K562 (cell line): Measurements from ENCODE around the gene SGK1. TPM values are rescaled to one million over a fixed set of nuclear protein-coding genes. Genes with fewer than 3 reads are reported as not detected.
A peak's percentile ranks its signal among the peaks of the same experiment; 100 is the strongest.

Source experiments
- ATAC-seq: fragments of 200-7000 bp; cut with Tn5 transposase; 3 replicates; pipeline ENCODE4 v1.9.1; 2020; ENCODE audit warnings: moderate library complexity
- BruUV-seq: library from RNA; stranded (reverse); fragments of 400-500 nt; replicated peaks from 2 replicates; lab custom pipeline; 2021; lab: Mats Ljungman, UMichigan
- CTCF ChIA-PET: fragments of 300-600 bp; formaldehyde crosslinking; extraction: SDS; loops from one replicate; lab custom pipeline; 2021; ENCODE audit warnings: low intra/inter-chr PET ratio; lab: Yijun Ruan, JAX
- POLR2A ChIA-PET: fragments of 300-600, 350-650 bp; sonication (Branson Sonifier 250); formaldehyde crosslinking; extraction: SDS; loops from one replicate; lab custom pipeline; 2021; ENCODE audit warnings: antibody characterized with exemption, inconsistent platforms; lab: Yijun Ruan, JAX
- DNase-seq, 4 experiments: peaks; one replicate each; pipeline versions ENCODE4 v3.0.0 to v3.0.0-alpha.2; 2011 to 2018; ENCODE audit warnings: low spot score in 3 of 4, mixed read lengths in 3 of 4; ENCODE audit errors: extremely low read depth in 1 of 4
- FAIRE-seq: peaks from 2 replicates; lab custom pipeline; 2011; peaks lifted over from hg19 to GRCh38; lab: Jason Lieb, UNC
- H2AFZ ChIP-seq: 2 replicates; pipeline ENCODE4 v1.6.0; 2011; ENCODE audit warnings: low read depth, low read length, control low read depth, inconsistent platforms
- H3K27ac ChIP-seq: fragments of 200-600 bp; 3 replicates; pipeline ENCODE4 v1.8.0; 2011; ENCODE audit warnings: low read depth, mild to moderate bottlenecking, control low read depth, inconsistent platforms, low read length, moderate library complexity, mixed read lengths; ENCODE audit errors: extremely low read depth
- H3K27me3 ChIP-seq, 2 experiments: fragments of 300-600 bp in 1 of 2; 2 replicates in 1 of 2; 3 replicates in 1 of 2; pipeline versions ENCODE4 v1.6.0 to v1.8.0; 2011; ENCODE audit warnings: inconsistent platforms in 2 of 2, low read length in 2 of 2, mild to moderate bottlenecking in 1 of 2, mixed read lengths in 1 of 2, moderate library complexity in 1 of 2; ENCODE audit not compliant: control insufficient read depth in 2 of 2, insufficient read depth in 2 of 2
- H3K36me3 ChIP-seq: fragments of 300-600 bp; 3 replicates; pipeline ENCODE4 v1.8.0; 2011; ENCODE audit warnings: mild to moderate bottlenecking, low read length, inconsistent platforms; ENCODE audit not compliant: control insufficient read depth, insufficient read depth
- H3K4me1 ChIP-seq, 2 experiments: fragments of 200-600 bp in 1 of 2; replicated peaks in 1 of 2; 2 replicates in 1 of 2; 3 replicates in 1 of 2; pipeline versions ENCODE4 v1.5.1 to v1.8.0; 2011; ENCODE audit warnings: inconsistent platforms in 2 of 2, low read length in 2 of 2, mild to moderate bottlenecking in 1 of 2, mixed read lengths in 1 of 2, moderate library complexity in 1 of 2; ENCODE audit not compliant: control insufficient read depth in 2 of 2, insufficient read depth in 2 of 2
- H3K4me2 ChIP-seq: 2 replicates; pipeline ENCODE4 v1.6.1; 2011; ENCODE audit warnings: low read length, control low read depth, inconsistent platforms, mixed read lengths; ENCODE audit not compliant: insufficient read depth
- H3K4me3 ChIP-seq: fragments of 200-600 bp; sonication (generic), shearing (Covaris generic); 2 replicates; pipeline ENCODE4 v1.5.1; 2016; ENCODE audit warnings: control low read depth, inconsistent platforms
- H3K79me2 ChIP-seq: fragments of 200-600 bp; 3 replicates; pipeline ENCODE4 v1.8.0; 2011; ENCODE audit warnings: low read length, inconsistent platforms; ENCODE audit not compliant: control insufficient read depth, insufficient read depth
- H3K9ac ChIP-seq, 2 experiments: 2 replicates each; pipeline versions ENCODE4 v1.6.0 to v1.6.1; 2011; ENCODE audit warnings: low read depth in 2 of 2, low read length in 2 of 2, control low read depth in 1 of 2, inconsistent platforms in 1 of 2, mild to moderate bottlenecking in 1 of 2, mixed read lengths in 1 of 2; ENCODE audit not compliant: insufficient read depth in 1 of 2
- H3K9me1 ChIP-seq: one replicate; pipeline ENCODE4 v1.6.0; 2011; ENCODE audit warnings: inconsistent platforms, mild to moderate bottlenecking, low read length, moderate library complexity; ENCODE audit not compliant: control insufficient read depth, insufficient read depth
- H3K9me3 ChIP-seq: replicated peaks from 2 replicates; pipeline ENCODE4 v1.5.1; 2011; ENCODE audit warnings: low read depth, low read length, inconsistent platforms; ENCODE audit not compliant: control insufficient read depth, insufficient read depth
- H4K20me1 ChIP-seq: replicated peaks from 2 replicates; pipeline ENCODE4 v1.6.1; 2011; ENCODE audit warnings: low read length, inconsistent platforms, mixed read lengths; ENCODE audit not compliant: control insufficient read depth, insufficient read depth
- BMI1 ChIP-seq: fragments of 150-350 bp; IDR thresholded peaks from 2 replicates; pipeline ENCODE4 v1.6.1; 2014; ENCODE audit warnings: low read length
- HOXB6 ChIP-seq: fragments of 250-450 bp; sonication (Bioruptor Pico); IDR thresholded peaks from 2 replicates; pipeline ENCODE4 v1.5.1; 2022; ENCODE audit warnings: mild to moderate bottlenecking, borderline replicate concordance
- WGBS: fragments of 100-300 bp; shearing (Covaris generic); methylation state at CpG from one replicate; pipeline ENCODE4 v1.1.6; 2016; ENCODE audit warnings: low coverage, mixed read lengths; ENCODE audit not compliant: insufficient coverage; ENCODE audit errors: missing lambda C conversion rate; 5-methylcytosine and 5-hydroxymethylcytosine counted together
- in situ Hi-C: fragments of 300-500 bp; cut with MboI; formaldehyde crosslinking; loops from 4 replicates; pipeline ENCODE4 v1.15.0; 2018; ENCODE audit warnings: inconsistent platforms, mixed read lengths
- intact Hi-C: fragments of 100-400 bp; cut with micrococcal nuclease; formaldehyde crosslinking; loops from 2 replicates; pipeline ENCODE4 v1.14.2; 2022
- polyA plus RNA-seq, 8 experiments: library from polyadenylated mRNA; depleted of rRNA in 4 of 8; stranded (reverse) in 5 of 8; unstranded in 3 of 8; fragments of >200 nt; fragmentation: Nextera tagmentation in 2 of 8; fragmentation: Illumina TruSeq in 1 of 8; extraction: Ambion mirVana in 2 of 8; extraction: Trizol in 1 of 8; gene quantifications; 2 replicates each; pipeline versions ENCODE4 v1.2.1 to v1.2.3, GENCODE V29; 2011 to 2014; ENCODE audit warnings: inconsistent platforms in 1 of 8, missing spikeins in 1 of 8
- total RNA-seq, 7 experiments: library from RNA; depleted of rRNA in 6 of 7; stranded (reverse); fragments of >200 nt in 6 of 7; fragmentation: Illumina TruSeq in 2 of 7; extraction: Trizol in 2 of 7; gene quantifications; 2 replicates each; pipeline versions ENCODE4 v1.2.1 to v1.2.3, GENCODE V29; 2011 to 2021; ENCODE audit warnings: low replicate concordance in 1 of 7
- TF ChIP-seq, protein P1 (sequence below): fragments of 450-650 bp; formaldehyde crosslinking; conservative IDR thresholded peaks from 2 replicates; pipeline ENCODE4 v1.4.0; 2022; ENCODE audit warnings: mild to moderate bottlenecking, missing genetic modification characterization
- TF ChIP-seq, protein P2 (sequence below): fragments of 450-650 bp; IDR thresholded peaks from 2 replicates; pipeline ENCODE4 v1.6.1; 2016; ENCODE audit warnings: mild to moderate bottlenecking, moderate library complexity
- TF ChIP-seq, protein P3 (sequence below): IDR thresholded peaks from 3 replicates; pipeline ENCODE4 v1.6.1; 2011; ENCODE audit warnings: borderline replicate concordance, mild to moderate bottlenecking, moderate library complexity; ENCODE audit not compliant: insufficient read length; ENCODE audit errors: extremely low read depth

SGK1 gene
- total and polyA plus RNA-seq, 9 of the 15 experiments (the other 6 are each of a cell fraction or from before 2014, with no cell fraction given): 3.5 to 7.2 (median 3.9) TPM

DNA sequence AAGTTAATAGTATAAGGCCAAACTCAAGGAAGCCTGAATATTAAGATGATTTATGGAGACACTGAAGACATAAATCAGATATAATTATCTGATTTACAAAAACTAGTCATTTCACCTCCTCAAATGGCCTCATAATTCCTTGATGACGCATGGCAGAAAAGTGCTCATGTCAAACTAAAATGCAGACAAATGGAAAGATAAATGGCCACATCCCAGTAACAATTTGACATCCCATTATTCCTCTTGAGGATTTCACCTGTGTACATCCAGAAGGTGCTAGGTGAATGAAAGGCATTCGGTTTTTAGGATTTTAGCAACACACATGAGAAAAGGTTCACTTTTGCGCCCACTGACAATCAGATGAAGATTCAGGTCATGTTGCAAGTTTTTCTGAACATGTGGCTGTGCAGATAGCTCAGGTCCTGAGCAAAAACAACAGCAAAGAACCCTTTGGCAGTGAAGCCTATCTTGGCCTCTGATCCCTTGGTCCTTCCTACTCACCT lies 24.2 kb downstream of the SGK1 start:
- Histone ChIP-seq H3K36me3 (no peaks in the 10 kb centered on the region), H3K4me1 (peaks cover 26 to 43% of the 10 kb centered on the region in 2 experiments), H3K9me1 (no peaks in the 10 kb centered on the region), H3K4me2 (no peak overlapping the region; the same call in 1 of the 2 replicates), H3K9me3 (no peaks in the 10 kb centered on the region), H3K9ac (no peak overlapping the region), H3K27me3 (no peaks in the 10 kb centered on the region), H3K79me2 (no peaks in the 10 kb centered on the region), H4K20me1 (no peaks in the 10 kb centered on the region), H3K27ac (peak overlapping the region; percentile 11; the same call in 2 of the 3 replicates), H2AFZ (peak overlapping the region; percentile 37), H3K4me3 (no peak overlapping the region)
- ChIA-PET POLR2A (no interaction called here), CTCF (no interaction called here)
- FAIRE-seq (peak; percentile 65), DNase-seq (peak; percentile 38 to 66 (median 48)), ATAC-seq (peak; percentile 52)
- intact Hi-C loops (loop anchor here (5.0 kb wide), 1 partner anchor 96 kb away; no protein-coding TSS in a partner anchor), in situ Hi-C loops (no loop called here)
- BruUV-seq: no TSS peak
- WGBS: 1% methylated on average over 3 of the region's 3 CpGs
- TF ChIP-seq, protein P1, sequence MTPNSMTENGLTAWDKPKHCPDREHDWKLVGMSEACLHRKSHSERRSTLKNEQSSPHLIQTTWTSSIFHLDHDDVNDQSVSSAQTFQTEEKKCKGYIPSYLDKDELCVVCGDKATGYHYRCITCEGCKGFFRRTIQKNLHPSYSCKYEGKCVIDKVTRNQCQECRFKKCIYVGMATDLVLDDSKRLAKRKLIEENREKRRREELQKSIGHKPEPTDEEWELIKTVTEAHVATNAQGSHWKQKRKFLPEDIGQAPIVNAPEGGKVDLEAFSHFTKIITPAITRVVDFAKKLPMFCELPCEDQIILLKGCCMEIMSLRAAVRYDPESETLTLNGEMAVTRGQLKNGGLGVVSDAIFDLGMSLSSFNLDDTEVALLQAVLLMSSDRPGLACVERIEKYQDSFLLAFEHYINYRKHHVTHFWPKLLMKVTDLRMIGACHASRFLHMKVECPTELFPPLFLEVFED (CRISPR knock-in tag): no peak
- no peak for TF ChIP-seq HOXB6 (CRISPR knock-in tag)
- TF ChIP-seq, protein P2, sequence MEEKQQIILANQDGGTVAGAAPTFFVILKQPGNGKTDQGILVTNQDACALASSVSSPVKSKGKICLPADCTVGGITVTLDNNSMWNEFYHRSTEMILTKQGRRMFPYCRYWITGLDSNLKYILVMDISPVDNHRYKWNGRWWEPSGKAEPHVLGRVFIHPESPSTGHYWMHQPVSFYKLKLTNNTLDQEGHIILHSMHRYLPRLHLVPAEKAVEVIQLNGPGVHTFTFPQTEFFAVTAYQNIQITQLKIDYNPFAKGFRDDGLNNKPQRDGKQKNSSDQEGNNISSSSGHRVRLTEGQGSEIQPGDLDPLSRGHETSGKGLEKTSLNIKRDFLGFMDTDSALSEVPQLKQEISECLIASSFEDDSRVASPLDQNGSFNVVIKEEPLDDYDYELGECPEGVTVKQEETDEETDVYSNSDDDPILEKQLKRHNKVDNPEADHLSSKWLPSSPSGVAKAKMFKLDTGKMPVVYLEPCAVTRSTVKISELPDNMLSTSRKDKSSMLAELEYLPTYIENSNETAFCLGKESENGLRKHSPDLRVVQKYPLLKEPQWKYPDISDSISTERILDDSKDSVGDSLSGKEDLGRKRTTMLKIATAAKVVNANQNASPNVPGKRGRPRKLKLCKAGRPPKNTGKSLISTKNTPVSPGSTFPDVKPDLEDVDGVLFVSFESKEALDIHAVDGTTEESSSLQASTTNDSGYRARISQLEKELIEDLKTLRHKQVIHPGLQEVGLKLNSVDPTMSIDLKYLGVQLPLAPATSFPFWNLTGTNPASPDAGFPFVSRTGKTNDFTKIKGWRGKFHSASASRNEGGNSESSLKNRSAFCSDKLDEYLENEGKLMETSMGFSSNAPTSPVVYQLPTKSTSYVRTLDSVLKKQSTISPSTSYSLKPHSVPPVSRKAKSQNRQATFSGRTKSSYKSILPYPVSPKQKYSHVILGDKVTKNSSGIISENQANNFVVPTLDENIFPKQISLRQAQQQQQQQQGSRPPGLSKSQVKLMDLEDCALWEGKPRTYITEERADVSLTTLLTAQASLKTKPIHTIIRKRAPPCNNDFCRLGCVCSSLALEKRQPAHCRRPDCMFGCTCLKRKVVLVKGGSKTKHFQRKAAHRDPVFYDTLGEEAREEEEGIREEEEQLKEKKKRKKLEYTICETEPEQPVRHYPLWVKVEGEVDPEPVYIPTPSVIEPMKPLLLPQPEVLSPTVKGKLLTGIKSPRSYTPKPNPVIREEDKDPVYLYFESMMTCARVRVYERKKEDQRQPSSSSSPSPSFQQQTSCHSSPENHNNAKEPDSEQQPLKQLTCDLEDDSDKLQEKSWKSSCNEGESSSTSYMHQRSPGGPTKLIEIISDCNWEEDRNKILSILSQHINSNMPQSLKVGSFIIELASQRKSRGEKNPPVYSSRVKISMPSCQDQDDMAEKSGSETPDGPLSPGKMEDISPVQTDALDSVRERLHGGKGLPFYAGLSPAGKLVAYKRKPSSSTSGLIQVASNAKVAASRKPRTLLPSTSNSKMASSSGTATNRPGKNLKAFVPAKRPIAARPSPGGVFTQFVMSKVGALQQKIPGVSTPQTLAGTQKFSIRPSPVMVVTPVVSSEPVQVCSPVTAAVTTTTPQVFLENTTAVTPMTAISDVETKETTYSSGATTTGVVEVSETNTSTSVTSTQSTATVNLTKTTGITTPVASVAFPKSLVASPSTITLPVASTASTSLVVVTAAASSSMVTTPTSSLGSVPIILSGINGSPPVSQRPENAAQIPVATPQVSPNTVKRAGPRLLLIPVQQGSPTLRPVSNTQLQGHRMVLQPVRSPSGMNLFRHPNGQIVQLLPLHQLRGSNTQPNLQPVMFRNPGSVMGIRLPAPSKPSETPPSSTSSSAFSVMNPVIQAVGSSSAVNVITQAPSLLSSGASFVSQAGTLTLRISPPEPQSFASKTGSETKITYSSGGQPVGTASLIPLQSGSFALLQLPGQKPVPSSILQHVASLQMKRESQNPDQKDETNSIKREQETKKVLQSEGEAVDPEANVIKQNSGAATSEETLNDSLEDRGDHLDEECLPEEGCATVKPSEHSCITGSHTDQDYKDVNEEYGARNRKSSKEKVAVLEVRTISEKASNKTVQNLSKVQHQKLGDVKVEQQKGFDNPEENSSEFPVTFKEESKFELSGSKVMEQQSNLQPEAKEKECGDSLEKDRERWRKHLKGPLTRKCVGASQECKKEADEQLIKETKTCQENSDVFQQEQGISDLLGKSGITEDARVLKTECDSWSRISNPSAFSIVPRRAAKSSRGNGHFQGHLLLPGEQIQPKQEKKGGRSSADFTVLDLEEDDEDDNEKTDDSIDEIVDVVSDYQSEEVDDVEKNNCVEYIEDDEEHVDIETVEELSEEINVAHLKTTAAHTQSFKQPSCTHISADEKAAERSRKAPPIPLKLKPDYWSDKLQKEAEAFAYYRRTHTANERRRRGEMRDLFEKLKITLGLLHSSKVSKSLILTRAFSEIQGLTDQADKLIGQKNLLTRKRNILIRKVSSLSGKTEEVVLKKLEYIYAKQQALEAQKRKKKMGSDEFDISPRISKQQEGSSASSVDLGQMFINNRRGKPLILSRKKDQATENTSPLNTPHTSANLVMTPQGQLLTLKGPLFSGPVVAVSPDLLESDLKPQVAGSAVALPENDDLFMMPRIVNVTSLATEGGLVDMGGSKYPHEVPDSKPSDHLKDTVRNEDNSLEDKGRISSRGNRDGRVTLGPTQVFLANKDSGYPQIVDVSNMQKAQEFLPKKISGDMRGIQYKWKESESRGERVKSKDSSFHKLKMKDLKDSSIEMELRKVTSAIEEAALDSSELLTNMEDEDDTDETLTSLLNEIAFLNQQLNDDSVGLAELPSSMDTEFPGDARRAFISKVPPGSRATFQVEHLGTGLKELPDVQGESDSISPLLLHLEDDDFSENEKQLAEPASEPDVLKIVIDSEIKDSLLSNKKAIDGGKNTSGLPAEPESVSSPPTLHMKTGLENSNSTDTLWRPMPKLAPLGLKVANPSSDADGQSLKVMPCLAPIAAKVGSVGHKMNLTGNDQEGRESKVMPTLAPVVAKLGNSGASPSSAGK: peak; percentile 60
- TF ChIP-seq, protein P3, sequence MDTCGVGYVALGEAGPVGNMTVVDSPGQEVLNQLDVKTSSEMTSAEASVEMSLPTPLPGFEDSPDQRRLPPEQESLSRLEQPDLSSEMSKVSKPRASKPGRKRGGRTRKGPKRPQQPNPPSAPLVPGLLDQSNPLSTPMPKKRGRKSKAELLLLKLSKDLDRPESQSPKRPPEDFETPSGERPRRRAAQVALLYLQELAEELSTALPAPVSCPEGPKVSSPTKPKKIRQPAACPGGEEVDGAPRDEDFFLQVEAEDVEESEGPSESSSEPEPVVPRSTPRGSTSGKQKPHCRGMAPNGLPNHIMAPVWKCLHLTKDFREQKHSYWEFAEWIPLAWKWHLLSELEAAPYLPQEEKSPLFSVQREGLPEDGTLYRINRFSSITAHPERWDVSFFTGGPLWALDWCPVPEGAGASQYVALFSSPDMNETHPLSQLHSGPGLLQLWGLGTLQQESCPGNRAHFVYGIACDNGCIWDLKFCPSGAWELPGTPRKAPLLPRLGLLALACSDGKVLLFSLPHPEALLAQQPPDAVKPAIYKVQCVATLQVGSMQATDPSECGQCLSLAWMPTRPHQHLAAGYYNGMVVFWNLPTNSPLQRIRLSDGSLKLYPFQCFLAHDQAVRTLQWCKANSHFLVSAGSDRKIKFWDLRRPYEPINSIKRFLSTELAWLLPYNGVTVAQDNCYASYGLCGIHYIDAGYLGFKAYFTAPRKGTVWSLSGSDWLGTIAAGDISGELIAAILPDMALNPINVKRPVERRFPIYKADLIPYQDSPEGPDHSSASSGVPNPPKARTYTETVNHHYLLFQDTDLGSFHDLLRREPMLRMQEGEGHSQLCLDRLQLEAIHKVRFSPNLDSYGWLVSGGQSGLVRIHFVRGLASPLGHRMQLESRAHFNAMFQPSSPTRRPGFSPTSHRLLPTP: no peak
- TF ChIP-seq BMI1: no peak
